ENCODE results near the gene KCTD10.

The KCTD10 gene

DNA sequence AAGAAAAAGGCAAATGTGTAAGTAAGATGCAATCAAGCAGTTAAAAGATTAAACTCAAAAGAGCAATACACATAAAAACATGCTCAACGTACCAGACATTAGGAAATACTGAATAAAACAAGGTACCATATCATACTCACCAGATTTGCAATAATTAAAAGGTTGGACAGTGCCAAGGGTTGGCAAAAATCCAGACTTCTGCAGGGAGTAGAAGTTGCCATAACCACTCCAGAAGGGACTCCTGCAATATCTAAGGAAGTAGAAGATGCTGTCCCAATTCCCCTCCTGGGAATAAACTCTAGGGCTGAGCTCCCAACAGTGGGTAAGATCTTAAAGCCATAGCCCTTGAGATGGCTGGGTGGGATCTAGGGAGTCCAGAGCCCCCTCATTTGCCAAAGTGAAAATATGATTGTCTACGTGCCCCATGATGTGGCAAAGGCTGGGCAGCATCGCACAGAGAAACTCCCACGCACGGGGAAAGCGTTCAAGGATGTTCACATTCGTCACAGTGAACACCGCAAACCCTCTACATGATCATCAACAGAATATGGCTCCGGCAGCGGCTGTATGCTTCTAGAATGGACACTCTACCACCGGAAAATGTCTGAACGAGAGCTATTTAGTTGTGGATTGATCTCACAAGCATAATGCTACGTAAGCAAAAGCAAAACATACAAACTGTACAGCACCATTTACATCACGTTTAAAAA, 12.3 kb downstream of the KCTD10 start:
- peak; percentile 69 for DNase-seq (ENCODE audit: low read depth)
- H3K4me3 ChIP-seq (ENCODE audit: low read length): no peak overlapping the region
- TF ChIP-seq, protein P1, sequence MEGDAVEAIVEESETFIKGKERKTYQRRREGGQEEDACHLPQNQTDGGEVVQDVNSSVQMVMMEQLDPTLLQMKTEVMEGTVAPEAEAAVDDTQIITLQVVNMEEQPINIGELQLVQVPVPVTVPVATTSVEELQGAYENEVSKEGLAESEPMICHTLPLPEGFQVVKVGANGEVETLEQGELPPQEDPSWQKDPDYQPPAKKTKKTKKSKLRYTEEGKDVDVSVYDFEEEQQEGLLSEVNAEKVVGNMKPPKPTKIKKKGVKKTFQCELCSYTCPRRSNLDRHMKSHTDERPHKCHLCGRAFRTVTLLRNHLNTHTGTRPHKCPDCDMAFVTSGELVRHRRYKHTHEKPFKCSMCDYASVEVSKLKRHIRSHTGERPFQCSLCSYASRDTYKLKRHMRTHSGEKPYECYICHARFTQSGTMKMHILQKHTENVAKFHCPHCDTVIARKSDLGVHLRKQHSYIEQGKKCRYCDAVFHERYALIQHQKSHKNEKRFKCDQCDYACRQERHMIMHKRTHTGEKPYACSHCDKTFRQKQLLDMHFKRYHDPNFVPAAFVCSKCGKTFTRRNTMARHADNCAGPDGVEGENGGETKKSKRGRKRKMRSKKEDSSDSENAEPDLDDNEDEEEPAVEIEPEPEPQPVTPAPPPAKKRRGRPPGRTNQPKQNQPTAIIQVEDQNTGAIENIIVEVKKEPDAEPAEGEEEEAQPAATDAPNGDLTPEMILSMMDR (conservative IDR thresholded peaks at IDR 0.05; ENCODE audit: low read length): no peak

DNA sequence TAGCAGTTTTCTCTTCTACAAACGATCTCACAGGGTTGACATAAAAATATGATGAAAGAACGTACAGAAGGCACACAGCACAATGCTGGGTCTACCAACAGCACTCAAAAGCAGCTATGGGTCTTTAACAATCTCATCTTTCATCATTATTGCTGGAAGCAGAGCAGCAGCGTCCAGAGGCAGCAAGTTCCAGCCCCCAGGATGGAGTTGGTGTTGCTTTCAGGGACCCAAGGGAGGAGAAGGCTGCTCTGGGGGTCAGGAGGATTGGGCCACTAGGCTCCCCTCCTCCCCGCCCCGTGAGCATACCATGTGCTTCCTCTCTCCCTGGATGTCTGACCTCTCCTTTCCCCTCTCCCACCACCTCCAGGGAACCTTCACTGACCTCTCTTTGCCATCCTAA, 13.3 kb downstream of the KCTD10 start:
- peak; percentile 43 for DNase-seq (ENCODE audit: low read depth)
- peak overlapping the region; percentile 44 for H3K4me3 ChIP-seq (ENCODE audit: low read length)
- TF ChIP-seq, protein P1 (conservative IDR thresholded peaks at IDR 0.05; ENCODE audit: low read length): no peak

DNA sequence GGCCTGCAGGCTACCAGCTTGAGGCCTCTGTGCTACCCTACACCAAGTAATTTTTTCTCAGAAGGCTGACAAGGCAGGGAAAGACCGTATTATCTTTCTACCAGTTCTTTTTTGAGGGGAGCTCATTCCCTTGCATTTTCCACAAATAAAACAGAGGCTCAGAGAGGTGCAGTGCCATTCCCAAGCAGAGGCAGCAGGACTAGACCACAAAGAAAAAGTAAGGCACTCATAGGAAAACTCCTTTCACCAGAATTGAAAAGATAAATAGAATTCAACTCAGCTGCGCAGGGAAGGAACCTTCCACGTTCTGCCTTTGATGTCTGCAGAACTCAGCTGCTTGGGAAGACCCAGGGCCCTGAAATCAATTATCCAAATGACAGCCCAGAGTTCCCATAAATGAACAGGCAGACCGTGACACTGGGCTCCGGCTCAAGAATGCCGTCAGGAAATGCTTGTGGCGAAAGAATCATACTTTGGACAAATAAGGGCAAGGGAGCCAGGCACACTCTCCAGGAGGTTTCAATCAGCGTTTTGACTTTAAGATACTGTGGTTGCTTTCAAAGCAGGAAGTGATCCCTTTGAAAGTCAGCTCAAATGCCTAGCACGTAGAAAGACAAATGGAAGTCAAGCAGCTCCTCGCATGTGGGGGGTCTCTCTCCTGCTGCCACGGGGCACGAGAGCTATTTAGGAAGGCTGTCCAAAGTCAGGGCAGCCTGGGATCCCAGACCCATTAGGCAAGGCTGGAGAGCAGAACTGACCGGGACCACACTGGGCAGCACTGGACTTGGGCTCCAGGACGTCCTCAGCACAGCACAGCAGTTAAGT, 14.0 kb downstream of the KCTD10 start:
- DNase-seq (ENCODE audit: low read depth): peak; percentile 99
- peak overlapping the region; percentile 44 for H3K4me3 ChIP-seq (ENCODE audit: low read length)
- TF ChIP-seq, protein P1 (conservative IDR thresholded peaks at IDR 0.05; ENCODE audit: low read length): no peak

DNA sequence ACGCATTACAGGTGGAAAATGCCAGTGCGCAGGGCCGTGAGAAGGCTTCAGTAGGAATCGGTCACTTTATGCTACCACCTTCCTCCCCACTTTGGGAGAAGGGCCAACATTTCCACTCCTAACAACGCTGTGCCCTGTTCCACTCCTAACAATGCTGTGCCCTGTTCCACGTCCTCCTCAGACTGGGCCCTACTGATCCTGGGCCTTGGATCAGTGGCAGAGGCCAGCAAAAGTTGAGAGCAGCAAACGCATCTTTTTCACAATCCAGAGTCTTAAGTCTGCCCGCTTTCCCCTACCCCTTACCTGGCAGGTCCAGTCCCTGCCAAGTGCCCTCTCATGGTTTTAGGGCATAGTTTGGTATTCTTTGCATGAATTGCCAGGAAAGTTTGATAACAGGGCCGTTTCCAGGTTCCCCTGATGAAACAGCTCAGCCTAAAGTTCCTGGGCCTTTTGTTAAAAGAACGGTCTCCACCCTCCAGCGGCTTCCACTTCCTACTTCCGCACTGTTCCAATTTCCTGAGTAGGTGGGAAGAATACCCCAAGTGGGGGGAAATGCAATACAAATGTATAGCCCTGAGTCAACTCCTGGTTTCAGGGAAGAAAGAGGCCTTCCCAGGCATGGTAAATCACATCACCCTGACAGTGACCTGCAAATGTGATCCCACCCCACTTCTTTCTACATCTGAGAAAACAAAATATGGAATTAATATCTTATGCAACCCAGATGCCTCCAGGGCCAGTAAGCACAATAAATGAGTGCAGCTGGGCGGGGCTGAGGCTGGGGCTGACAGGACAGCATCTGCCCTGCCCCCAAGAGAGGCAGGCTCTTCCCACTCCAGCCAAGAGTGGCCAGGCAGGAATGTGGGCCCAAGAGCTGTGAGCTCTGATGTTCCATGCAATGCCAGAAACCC, 15.0 kb downstream of the KCTD10 start:
- no peak overlapping the region for H3K4me3 ChIP-seq (ENCODE audit: low read length)
- peak; percentile 100 for DNase-seq (ENCODE audit: low read depth)
- TF ChIP-seq, protein P1 (conservative IDR thresholded peaks at IDR 0.05; ENCODE audit: low read length): no peak

- DNase-seq (ENCODE audit: low read depth): peak; percentile 58
- TF ChIP-seq, protein P1 (conservative IDR thresholded peaks at IDR 0.05; ENCODE audit: low read length): no peak
- H3K4me3 ChIP-seq (ENCODE audit: low read length): no peak overlapping the region
Measured at GRCh38 chr12:109461049-109461845, 15.9 kb downstream of the KCTD10 start.

DNA sequence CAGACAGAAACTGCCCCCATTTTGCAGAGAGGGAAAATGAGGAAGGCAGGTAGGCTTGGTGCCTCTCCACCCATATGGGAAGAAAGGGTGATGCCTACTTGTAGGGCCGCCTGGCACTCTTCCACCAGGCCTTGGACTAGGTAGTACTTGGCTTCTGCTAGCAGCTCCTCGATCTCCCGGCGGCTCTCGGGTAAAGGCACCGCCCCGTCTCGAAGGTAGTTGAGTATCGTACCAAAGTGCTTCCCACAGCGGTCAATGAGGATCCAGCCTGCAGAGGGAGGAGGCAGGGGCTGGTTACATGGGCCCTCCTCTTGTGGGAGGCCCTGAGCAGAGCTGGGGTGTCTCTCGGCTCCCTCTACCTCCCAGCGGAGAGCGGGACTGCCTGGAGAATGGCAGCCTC, 16.6 kb downstream of the KCTD10 start:
- TF ChIP-seq, protein P1 (conservative IDR thresholded peaks at IDR 0.05; ENCODE audit: low read length): no peak
- DNase-seq (ENCODE audit: low read depth): no peak
- no peak overlapping the region for H3K4me3 ChIP-seq (ENCODE audit: low read length)
